NCI-H1105 treated with DMSO at 0.1 percent for 48 hours (cell line): ENCODE data around the gene DMRT1.
A peak's percentile ranks its signal among the peaks of the same experiment; 100 is the strongest.

ENCODE experiments used
- DNase-seq: peaks from one replicate; lab custom pipeline; 2025; lab: John Stamatoyannopoulos, UW

Gene DMRT1

DNA sequence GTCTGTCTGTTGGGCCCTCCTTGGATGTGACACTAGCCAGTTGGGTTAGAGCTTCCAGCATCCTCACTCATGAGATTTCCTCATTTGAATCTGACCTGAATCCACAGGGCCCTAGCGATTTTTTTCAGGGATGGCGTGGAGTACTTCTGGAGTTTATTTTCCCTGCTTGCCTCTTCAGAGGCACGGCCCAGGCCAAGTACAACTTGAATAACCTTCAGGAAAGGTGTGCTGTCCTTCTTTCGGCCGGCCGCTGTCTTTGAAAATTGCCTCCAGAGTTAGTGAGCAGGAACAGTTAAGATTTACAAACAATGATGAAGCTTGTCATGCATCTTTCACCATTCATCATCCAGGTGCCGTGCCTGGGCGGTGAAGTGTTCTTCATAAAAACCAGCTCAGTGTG lies 85.5 kb downstream of the DMRT1 start:
- no peak for DNase-seq

DNA sequence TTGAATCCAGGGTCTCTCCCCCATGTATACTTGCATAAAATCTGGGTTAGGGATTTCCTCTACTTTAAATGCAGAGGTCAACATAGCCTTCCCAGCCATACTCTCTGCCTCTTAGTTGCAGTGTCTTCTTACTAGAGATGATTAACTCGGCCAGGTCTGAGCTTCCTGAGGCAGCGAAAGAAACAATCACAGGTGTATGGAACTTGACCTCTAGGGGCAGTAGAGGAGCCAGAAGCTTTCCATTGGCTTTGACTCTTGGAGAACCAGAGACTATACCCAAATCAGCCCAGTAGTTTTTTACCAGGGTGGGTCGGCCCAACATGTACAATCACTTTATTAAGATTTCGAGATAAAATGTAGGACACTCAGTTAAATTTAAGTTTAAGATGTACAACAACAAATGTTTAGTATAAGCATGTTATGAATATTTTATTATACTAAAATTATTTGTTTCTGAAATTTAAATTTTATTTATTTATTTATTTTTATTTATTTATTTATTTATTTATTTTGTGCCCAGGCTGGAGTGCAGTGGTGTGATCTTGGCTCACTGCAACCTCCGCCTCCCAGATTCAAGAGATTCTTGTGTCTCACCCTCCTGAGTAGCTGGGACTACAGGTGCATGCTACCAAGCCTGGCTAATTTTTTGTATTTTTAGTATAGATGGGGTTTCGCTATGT lies 87.0 kb downstream of the DMRT1 start:
- DNase-seq, result no peak

DNA sequence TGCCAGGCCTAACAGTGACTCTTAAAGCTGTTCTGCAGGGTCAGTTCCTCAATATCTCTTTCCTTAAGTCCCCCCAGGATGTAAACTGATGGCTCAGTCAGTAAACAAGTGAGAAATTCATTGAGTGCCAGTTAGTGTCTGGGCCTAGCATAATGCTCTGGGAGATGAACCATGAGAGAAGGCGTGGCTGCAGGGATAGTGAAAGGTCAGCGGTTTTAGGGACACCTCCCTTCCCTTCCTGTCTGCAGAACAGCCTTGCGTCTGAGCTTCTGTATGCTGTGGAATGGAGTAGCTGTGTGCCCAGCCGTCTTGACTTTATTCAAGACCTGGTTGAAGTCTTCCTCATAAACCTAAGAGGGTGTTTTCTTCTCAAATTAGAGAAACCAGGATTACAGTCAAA lies 88.2 kb downstream of the DMRT1 start:
- no peak for DNase-seq

DNA sequence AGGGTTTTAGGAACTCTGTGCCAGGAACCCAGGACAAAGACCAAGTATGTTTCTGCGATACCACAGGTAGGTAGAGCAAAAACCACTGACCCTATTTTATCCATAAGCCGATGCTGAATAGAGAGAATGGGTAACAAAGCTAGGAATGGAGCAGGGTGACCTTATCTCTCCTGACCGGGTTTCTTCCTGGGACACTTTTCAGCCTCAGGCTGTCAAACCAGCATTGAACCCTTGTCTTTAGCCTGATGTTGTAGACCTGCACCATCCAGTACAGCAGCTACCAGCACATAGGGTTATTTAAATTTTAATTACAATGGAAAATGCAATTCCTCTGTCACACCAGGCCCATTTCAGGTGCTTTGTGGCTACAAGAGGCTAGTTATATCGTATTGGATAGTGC lies 91.9 kb downstream of the DMRT1 start:
- DNase-seq, result no peak

DNA sequence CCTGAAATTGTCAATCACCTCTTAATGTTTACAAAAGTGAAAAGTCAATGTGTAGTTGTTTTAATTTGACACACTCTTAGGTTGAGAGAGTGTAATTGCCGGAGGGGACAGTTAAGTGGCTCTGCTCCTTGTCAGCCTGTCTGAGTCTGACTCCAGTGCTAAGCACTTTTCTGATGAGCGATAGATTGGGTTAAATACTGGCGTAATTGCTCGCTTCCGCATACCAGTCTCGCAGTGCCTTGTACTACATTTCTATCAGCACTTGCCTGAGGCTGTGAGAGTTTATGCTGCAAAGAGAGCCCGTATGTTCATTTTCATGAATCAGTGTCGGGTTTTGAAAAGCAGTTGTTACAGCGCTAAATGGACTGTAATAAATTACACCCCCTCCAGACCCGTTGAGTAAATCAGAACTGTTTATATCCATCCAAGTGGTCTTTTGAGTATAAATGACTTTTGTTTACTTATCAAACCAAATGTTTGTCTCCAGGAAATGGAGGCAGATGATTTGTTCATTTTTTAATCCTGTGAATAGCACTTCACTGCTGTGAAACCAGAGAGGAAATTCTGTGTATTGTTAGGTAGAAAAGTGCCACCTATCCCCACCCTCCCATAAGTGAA lies 94.0 kb downstream of the DMRT1 start:
- peak; percentile 98 for DNase-seq

DNA sequence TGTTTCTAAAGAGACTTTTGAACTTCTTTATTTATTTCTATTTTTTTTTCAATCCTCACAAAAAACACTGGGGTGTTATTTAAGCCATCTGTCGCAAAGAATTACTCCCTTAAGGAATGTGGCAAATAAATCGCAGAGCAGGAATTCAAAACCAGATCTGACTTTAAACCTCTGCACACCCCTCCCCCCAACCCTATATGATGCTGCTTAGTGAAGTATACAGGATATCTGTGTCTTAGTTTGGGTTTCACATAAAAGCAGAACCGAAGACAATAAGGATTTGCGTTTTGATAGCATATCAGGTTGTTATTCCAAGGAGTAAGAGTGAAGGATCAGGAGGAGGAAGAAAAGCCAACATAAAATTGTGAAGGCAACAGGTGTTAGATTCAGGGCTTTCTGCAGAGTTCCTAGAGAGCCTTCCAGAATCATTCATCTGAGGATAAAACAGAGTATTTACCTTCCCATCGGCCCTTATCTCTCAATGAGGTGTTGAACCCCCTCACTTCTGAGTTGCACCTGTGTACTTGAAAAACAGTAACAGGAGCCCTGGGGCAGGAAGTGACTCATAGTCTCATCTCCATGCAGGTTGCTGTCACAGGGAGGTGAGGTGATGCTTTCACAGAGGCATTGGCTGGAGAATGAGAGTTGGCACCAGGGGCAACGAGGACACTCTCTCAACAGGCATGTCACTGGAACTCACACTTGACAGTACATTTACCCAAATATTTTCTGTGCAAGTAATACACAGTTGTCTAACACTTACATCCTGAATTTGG lies 101.5 kb downstream of the DMRT1 start:
- DNase-seq, result peak; percentile 7

DNA sequence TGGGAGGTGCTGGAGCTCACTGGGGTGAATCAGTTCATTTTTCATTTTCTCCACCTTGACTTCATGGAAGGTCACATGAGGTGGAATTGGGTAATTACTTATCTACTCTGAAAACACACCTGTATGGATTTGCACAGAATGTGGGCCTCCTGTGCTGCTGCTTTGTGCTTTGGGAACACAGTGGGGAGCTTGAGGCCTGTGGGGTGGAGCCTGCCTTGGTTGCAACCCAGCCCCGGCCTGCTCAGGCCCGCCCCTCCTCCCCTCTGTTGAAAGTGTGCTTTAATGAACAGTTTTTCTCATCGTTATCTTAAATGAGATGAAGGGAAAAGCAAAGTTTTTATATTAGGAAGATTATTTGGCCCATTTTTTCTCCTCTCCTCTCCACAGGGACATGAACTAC lies 106.5 kb downstream of the DMRT1 start:
- no peak for DNase-seq

DNA sequence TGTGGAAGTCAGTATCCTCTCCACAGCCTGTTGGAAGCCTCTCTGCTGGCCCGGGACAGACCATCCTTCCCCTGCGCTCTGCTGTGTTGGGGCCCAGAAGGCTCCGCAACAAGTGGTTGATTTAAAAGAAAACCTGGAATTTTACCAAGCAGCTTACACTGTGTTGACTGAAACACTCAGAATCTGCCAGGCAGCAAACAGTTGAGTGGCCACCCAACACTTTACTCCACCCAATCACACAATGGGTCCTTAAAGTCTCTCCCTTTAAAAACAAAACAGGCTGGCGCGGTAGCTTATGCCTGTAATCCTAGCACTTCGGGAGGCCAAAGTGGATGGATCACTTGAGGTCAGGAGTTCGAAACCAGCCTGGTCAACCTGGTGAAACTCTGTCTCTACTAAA lies 107.0 kb downstream of the DMRT1 start:
- DNase-seq, result no peak

DNA sequence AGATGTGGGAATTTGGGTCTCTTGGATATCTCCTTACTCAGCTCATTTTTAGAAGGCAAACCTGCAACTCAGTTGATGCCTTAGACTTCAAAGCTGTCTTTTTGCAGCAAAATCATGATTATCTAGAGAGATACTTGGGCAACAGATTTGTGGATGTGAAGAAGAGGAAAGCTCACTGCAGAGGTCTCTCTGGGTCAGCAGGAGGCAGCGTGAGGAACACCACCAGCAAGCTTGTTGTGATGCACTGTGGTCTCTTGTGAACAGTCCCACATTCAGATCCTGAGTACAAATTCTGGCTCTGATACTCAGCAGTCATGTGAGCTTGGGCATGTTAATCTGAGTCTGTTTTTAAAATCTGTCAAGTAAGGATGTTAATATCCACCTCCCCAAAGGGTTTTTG lies 108.6 kb downstream of the DMRT1 start:
- DNase-seq, result no peak

DNA sequence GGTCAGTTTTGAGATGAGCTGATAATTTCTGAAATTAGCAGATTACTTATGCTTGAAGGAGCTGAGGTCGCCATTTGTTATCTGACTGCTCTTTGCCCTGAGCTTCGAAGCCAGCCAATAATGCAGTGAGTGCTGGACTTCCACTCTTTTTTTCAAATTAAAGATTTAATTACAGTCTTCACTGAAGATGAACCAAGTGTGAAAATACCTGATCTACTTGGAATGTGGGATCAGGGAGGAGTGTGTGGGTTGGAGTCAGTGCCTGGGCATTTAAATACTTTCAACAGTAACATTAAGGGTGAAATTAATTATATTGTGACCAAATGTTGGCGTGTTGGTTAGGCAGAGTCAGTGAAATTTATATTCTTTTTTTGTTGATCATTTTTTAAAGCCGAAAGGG lies 111.0 kb downstream of the DMRT1 start:
- no peak for DNase-seq

DNA sequence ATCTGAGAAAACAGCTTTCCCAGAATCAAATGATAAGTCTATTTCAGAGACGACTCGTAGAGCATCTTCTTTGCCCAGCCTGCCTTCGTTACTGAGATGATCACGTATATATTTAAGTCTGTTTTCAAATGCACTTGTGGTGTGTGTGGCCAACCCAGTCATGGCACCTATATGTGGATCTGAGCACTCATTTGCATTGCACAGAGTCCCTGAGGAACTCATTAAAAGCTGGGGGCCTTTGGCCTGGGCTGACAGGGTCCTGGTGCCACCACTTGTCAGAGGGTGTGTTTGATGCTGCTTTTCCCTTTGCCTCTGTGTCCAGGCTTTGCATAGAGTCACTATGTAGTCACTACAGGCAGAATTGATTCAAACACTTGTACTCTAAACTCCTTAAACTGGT lies 117.6 kb downstream of the DMRT1 start:
- no peak for DNase-seq

DNA sequence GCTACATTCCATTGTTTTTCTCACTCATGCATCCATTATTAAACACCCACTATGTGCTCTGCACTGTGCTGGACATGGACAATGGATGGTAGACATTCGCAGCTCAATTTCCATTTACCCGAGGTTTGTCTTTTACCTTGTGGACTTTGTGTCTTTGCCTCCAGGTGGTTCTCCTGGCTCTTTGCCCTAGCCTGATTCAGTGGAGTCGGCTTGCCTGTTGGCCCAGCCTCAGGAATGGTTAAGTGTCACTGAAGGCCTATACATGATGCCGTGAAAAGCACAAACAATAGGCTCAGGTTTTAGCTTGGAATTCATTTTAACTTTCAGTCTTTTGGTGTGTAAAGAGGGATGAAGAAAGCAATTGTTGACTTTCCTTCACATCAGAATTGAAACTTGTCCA lies 118.4 kb downstream of the DMRT1 start:
- peak; percentile 41 for DNase-seq

DNA sequence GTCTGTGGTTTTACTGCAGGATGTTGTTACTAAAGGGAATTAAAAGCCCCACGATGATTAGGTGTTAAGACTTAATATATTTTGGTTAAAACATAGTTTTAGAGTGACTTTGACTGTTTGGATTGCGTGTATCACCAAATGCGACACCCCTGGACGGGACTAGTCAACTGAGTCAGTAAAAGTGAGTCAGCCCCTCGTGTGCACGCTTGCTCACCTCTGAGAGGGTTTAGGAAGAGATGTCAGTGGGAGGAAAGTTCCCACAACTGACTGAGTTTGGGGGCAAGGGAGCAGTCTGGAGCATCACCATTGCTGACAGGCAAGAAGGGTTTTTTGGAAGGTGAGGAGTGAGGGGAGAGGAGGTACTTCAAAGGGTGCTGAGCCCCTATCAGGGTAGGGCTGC lies 120.5 kb downstream of the DMRT1 start:
- DNase-seq, result no peak

DNA sequence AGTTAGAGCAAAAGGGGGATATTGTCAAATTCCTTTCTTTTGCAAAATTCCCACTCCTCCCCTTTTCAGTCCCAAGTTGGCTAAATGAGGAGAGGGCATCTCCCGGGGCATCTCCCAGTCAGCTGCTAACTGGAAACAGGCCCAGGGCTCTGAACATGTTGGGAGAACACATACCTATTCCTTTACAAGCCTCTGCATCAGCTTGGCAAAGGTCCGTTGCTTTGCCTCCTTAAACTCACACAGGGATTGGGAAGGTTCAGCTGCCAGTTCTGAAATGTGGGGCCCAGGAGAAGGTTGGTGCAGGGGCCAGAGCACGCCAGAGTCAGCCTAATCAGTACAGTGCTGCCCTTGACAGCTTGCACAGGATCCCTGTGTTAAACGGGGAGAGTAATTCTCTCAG lies 124.0 kb downstream of the DMRT1 start:
- no peak for DNase-seq

DNA sequence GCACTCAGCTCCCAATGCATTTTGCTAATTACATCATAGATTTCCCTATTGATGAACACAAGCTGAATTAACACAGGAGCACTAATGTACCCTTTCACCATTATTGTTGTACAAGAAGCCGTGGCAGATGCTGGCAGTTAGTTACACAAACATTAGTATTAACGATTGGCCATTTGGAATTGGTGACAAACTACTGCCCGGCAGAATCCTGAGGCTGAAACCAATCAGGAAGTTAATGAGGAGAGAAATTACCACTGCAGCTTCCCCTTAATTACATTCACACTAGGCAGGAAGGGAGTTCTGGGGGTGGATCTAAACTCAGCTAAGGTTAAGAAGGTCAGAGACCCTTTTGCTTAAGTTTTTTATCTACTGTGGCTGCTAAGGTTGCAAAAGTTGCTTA lies 125.4 kb downstream of the DMRT1 start:
- peak; percentile 40 for DNase-seq

DNA sequence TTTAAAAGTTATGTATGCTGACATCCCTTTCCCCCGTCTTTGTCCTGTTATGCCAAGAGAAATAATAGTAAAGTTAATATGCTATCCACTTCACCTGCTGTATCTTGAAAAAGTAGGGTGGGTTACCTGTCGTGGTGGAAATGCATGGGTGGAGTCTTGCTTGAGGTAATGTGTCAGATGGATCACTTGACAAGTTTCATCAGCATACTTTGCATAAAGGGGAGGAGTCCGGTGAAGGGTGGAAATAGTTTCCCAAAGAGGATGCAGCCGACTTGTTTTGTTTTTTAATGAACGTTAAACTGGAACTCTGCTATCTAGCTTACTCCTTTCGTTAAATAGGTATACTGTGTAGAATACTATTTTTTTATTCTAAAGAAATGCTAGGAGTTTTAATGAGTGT lies 125.9 kb downstream of the DMRT1 start:
- peak; percentile 56 for DNase-seq

DNA sequence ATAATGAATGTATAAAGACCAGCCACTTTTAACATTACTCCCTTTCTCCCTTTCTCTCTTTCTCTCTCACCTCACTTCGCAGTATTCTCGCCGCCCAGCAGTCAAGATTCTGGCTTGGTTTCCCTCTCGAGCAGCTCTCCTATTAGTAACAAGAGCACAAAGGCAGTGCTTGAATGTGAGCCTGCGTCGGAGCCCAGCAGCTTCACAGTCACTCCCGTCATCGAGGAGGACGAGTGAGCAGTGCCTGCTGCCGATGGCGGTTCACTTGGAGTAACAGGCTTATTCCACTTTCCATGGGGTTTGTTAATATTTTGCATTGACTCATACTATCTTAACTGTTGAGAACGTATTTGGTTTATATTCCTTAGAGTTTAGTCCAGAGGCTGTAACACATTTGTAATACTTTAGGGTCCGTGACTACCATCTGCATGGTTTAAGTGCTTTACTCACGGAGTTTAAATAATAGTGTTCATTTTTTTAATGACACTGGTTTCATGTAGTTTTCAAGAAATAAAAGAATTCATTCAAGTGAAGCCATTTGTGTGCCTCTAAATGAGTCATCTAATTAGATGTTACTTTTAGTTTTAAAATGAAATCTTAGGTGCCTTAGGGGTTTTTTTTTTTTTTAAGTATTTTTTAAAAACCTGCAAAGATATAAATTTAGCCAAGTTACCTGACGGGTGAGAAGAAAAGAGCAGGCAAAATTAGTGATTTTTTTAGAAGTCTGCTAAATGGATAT lies 126.6 kb downstream of the DMRT1 start:
- DNase-seq, result peak; percentile 74

DNA sequence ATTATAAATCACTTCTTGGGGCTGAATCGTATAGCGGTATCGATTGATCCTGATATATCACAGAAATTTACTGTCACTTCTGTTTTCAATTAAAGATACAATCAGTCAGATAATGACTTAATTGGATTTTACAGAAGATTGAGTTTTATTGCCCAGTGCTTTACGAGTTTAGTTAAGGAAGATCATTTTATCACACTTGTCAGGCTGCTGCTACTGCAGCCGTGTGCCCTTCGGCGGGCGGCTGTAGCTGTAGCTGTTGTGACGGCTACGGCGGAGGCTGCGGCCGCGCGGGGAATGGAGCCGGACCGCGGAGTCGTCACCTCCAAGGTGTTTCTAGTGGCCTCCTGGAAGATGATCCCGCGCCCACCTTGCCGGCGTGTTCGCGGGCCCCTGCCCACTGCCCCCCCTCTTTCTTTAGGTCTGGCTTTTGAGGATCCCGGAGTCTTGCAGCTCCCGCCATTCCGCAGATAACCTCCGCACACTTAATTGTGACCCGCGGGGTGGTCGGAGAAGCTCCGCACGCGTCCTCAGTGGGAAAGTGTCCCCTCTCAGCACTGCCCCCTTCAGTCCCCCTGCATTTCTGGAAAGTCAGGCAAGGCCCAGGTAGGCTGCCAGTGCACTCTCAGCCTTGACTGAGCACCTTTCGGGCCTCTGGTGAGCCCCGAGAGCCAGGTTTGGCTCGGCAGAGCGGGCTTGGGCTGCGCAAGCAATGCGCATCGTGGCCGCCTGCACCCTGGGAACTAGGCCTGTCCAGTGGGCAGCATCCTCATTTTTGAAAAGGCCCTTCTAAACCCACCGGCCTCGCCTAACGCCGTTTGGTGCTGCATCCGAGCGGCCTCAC lies 128.0 kb downstream of the DMRT1 start:
- no peak for DNase-seq

DNA sequence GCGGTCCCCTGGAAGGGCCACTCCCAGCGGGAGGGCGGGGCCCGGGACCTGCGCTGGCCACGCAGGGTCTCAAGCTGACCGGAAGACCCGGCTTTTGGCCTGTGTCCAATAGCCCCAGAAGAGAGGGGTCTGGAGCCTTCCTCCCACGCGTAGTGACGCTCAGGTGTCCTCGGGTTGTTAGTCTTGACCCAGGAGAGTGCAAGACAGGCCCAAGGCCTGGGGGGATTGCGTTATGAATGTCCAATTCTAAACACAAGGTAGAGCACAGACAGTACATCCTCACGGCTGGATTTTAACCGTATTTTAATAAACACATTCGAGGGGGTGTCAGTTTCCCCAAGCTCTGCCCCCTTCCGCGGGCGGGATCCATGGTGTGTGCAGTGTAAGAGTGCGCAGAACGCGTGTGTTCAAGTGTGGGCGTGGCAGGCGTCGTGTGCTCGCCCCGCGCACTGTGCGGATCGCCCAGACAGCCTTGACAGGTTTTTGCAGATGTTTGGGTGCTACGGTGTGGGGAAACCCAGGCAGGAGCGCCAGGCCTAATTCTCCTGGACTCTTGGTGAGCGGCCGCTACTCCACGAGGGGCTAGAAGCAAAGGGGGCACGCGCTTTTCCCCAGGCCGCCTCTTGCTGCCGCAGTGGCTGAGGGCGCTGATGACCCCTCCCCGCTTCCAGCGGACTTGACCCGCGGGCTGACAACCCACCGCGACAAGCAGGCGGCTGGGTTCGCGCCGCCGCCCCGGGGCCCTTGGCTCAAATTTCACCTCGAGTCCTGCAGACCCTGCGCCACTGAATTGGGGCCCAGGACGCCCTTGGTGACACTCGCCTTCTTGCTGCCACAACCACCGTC lies 128.9 kb downstream of the DMRT1 start:
- no peak for DNase-seq

DNA sequence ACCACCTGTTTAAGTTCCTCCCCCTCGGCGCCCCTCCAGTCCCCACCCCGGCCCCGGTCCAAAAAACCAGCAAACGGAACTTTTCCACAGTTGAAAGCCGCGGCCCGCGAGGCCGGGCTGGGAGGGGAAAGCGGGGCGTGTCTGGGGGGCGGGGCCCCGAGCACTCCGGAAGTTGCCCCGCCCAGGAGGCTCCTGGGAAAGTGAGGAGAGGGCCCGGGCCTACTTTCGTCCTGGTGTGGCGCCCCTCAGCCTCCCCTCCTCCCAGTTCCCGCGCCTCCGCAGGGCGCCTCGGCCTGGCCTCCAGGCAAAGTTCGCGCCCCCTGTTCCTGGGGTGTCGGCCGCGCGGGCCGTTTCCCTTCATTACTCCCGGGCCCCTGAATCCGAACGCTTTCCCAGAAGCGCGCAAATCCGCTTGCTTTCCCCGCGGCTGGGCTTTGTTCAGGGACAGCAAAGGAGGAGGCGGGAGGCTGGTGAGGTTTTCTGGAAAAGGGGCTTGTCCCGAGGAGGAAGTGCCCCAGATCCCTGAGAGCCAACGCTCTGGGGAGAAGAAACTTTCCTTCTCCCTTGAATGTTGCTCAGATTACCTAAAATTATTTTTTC lies 130.5 kb downstream of the DMRT1 start:
- no peak for DNase-seq
